Hindlimb muscle (tissue), 1 donor: ENCODE measurements around the gene HMG20A. TPM values are rescaled to one million over a fixed set of nuclear protein-coding genes. Genes with fewer than 3 reads are reported as not detected.
"Not testable (repeated sequence)": the region's sequence is repeated elsewhere in the genome, so short reads cannot be mapped to it uniquely, and the experiment has no call there.

Experiments used
- DNase-seq: peaks from one replicate; pipeline ENCODE4 v3.0.0-alpha.2; 2013
- polyA plus RNA-seq: library from polyadenylated mRNA; unstranded; fragments of 120-200 nt; gene quantifications from one replicate; pipeline ENCODE4 v1.2.1, GENCODE V29; 2013; ENCODE audit not compliant: insufficient read length

The HMG20A gene
- 51.4 TPM for polyA plus RNA-seq

GRCh38 chr15:77420610-77421369, at the start of gene HMG20A:
Gene HMG20A, plus strand, starts transcription at chr15:77420888. Its CDS starts 37,520 bp downstream, at chr15:77458408.
- DNase-seq: no peak

DNA sequence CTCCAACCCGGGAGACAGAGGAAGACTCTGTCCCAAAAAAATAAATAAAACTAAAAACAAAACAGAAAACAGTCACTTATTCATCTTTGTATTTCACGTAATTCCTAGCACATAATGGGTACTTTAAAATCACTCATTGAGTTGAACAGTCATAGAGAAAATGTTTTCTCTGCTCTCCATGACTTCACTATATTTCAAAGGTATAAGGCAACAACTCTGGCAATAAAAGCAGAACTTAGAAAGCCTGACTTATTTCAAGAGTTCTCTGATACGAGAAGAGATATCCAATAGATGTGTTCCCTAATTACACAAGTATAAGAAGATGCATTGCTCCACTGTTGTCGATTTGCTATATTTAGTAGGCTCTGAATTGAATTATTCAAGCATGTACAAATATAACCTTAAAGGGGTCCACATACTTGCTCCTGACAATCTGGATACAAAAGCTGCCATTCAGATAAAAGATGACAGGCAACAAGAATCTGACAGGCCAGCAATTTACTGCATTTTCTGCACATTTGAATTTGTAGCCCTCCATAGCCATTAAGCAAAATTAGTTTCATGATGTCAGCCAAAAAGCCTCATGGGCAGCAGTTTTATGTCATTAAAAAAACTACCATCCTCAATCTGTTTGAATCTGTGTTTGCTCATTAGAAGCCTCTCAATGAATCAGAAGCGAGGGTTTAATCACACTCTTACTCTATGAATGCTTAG, 48.7 kb upstream of the HMG20A start:
- no peak for DNase-seq

GRCh38 chr15:77373441-77373840, 47.2 kb upstream of the HMG20A start:
- no peak for DNase-seq

DNA sequence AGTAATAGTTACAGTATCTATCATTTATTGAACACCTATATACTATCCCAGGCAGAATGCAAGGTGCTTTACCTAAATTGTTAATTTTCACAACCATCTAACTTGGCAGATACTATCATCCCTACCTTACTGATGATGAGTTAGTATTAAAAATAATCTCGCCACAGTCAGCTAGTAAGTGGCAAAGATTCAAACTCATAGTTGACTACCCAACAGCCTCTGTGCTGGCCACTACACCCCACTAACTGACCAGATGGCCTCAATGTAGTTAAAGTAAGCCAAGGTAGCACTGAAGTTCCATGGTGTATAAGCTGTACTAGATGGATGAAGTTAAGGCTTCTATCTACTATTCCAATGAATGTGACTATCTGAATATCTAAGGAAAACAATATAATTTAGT, 45.6 kb upstream of the HMG20A start:
- no peak for DNase-seq

DNA sequence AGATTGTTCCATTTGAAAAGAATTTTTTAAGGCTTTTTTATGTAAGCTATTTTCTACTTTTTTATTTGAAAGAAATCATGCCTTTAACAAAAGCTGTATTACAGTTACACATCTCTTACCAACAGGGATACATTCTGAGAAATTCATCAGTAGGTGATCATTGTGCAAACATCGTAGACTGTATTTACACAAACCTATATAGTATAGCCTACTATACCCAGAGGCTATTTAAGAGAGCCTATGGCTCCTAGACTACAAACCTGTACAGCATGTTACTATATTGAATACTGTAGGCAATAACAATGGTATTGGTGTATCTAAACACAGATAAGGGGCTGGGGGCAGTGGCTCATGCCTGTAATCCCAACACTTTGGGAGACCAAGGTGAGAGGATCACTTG, 43.9 kb upstream of the HMG20A start:
- DNase-seq: no peak

DNA sequence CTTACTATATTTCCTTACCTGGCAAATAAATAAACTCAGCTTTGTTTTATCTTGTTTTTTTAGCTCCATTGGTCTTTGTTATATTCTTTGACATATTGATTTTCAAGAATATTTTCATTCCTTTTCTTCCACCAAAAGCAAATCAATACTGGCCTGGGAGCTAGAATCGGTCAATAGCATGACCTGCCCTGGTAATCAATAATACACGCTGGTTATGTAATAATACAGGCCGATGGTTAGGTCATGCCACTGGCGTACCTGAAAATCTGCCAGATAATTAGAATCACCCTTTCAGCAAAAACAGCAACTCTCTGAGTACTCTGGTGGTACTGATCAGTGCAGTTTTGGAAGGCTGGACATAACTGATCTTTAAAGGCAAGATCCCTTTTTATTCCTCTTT, 40.7 kb upstream of the HMG20A start:
- no peak for DNase-seq

DNA sequence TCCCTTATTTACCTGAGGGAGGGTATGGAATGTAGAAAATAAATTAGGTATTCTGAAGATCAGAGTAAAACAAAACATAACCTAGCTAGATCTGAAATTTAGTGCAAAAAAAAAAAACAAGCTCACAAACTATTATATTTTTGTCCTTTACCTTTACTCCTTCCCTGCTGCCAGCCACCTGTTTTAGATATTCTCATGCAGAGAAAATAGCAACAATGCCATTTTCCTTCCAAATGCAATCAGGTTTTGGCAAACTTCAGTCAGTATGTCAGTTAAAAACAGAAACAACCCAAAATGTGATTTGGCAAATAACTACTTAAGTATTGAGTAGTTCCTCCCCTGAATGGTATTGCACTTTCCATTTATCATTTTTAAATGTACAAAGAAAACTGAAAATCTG, 36.6 kb upstream of the HMG20A start:
- DNase-seq: no peak

DNA sequence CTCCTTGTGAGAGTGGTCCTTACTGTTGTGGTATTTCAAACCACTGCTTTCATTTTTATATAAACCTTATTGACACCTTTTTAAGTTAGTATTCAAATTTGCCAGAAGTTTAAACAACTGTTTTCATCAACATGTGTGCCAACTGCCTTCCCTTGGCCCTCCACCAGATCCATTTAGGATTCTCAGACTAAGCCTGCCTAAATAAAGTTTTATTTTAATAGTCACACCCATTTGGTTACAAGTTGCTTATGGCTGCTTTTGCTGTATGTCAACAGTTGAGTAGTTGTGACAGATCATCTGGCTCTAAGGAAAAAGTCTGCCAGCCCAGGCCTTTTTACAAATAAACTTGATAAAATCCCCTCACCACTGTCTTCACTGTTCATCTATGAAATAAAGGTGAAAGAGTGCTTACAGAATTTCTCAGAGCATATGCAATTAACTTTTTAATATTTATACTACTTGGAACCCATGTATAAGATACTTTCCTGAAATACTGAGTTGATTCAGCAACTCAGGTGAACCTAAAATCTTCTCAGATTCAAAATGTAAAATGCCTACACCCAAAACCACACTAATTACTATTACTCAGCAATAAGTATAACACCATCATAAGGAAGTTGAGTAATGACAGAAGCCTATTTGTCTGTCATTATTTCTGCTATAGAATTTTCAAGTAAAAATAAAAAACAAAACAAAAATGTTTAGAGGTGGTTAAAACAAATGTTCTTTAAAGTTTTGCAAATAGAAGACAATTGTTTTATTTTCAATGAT, 35.9 kb upstream of the HMG20A start:
- DNase-seq: no peak

GRCh38 chr15:77386626-77387025, 34.1 kb upstream of the HMG20A start:
- no peak for DNase-seq

GRCh38 chr15:77387365-77388105, 33.2 kb upstream of the HMG20A start:
- DNase-seq: no peak

DNA sequence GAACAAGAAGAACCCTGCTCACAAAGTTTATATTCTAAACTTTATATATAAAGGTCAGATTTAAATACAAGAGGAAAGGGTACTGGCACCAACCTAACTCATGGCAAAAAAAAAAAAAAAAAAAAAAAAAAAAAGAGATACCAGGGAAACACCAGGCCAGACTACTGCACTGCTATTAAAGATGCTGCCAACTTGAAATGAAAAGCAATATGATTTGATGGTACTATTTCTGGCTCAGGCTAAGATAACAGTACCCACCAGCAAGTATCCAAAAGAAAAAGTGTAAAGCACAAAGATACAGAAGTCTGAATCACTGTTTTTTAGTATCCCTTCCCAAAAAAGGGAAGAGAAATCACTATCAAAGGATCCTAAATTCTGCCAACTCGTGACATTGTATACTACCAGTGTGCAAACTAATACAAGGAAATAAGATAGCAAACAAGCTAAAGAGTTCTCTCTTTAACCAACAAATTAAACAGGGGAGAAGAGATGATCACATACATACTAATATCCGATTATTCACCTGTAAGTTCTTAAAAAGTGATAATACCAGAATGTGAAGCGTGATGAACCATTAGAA, 29.2 kb upstream of the HMG20A start:
- DNase-seq: no peak

DNA sequence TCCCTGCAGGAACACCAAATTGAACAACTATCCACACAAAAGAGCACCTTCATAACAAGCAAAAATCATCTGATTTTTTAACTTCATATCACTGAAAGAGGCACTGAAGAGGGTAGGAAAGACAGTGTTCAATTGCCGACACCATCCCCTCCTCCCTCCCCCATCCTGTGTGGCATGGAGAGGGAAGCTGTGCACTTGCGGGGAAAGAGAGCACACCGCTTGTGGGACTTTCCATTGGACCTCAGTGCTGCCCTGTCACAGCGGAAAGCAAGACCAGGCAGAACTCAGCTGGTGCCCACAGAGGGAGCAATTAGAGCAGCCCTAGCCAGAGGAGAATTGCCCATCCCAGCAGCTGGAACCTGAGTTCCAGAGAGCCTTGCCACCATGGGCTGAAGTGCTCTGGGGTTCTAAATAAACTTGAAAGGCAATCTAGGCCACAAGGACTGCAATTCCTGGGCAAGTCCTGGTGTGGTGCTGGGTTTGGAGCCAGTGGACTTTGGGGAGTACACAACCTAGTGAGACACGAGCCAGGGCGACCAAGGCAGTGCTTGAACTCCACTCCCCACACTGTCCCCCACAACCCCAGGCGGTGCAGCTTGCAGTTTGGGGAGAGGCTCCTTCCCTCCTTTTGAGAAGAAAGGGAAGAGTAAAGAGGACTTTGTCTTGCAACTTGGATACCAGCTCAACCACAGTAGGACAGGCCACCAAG, 27.8 kb upstream of the HMG20A start:
- DNase-seq: no peak

- no peak for DNase-seq
These were observed 27.2 kb upstream of the HMG20A start for GRCh38 chr15:77393471-77393840.

DNA sequence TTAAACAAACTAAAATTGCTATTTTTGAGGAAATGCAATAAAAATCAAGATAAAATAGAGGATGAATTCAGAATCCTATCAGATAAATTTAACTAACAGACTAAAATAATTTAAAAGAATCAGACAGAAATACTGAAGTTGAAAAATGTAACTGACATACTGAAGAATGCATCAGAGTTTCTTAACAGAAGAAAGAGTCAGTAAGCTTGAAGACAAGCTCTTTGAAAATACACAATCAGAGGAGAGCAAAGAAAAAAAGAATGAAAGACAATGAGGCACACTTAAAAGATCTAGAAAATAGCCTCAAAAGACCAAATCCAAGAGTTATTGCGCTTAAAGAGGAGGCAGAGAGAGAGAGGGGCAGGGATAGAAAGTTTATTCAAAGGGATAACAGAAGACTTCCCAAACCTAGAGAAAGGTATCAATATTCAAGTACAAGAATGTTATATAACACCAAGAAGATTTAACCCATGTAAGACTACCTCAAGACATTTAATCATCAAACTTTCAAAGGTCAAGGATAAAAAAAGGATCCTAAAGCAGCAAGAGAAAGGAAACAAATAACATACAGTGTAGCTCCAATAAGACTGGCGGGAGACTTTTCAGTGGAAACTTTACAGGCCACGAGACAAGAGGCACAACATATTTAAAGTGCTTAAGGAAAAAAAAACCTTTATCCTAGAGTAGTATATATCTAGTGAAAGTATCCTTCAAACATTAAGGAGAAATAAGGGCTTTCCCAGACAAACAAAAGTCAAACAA, 25.5 kb upstream of the HMG20A start:
- DNase-seq: no peak

- DNase-seq: no peak
These were observed 24.0 kb upstream of the HMG20A start for GRCh38 chr15:77396692-77397091.

DNA sequence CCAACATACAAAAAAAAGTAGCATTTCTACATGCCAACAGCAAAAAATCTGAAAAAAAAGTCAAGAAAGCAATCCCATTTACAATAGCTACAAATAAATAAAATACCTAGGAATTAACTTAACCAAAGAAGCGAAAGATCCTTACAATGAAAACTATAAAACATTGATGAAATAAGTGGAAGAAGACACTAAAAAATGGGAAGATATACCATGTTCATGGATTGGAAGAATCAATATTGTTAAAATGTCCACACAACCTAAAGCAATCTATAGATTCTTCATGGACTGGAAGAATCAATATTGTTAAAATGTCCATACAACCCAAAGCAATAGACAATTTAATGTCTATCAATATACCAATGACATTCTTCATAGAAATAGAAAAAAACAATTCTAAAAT, 21.8 kb upstream of the HMG20A start:
- no peak for DNase-seq

DNA sequence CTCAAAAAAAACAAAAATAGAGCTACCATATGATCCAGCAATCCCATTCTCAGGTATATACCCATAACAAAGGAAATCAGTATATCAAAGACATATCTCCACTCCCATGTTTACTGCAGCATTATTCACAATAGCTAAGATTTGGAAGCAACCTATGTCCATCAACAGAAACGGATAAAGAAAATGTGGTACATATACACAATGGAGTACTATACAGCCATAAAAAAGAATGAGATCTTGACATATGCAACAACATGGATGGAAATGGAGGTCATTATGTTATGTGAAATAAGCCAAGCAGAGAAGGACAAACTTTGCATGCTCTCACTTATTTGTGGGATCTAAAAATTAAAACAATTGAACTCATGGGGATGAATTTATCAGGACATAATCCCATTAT, 20.4 kb upstream of the HMG20A start:
- DNase-seq: no peak

DNA sequence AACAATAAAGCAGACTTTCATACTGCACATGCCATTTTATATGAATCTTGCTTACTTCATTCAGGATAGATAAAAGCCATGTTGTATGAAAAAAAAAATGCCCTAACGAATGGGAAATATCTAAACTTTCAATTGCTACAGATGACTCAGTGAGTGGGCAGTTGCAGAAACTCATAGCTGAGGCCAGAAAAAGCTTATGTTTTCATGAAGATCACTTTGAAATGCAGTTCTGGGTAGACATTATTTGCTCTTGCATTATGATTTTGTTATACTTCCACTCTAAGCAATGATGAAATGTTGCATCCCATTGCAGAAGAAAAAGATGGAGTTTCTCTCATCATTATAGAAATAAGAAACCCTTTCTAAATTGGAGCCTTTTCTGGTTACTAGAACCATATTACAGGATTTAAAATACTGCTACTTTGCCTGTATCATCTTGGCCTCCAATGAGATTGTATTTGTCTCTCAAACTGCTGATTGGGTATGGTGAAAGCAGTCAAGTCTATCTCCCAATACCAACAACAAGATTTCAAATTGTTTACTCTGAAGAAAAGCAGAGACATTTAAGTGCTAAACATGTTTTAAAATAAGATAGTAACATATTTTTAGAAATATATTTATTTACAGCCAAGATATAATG, 17.8 kb upstream of the HMG20A start:
- DNase-seq: no peak

DNA sequence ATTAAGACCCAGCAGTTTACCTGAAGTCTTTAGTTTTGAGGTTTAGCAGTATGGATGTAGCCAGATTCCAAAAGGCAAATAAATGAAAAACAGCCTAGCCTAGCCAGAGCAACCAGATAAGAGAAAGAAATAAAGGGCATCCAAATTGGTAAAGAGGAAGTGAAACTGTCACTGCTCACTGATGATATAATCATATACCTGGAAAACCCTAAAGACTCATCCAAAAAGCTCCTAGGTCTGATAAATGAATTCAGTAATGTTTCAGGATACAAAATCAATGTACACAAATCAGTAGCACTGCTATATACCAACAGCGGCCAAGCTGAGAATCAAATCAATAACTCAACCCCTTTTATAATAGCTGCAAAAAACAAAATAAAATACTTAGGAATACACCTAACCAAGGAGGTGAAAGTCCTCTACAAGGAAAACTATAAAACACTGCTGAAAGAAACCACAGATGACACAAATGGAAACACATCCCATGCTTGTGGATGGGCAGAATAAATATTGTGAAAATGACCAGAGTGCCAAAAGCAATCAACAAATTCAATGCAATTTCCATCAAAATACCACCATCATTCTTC, 14.4 kb upstream of the HMG20A start:
- not testable (repeated sequence) for DNase-seq

DNA sequence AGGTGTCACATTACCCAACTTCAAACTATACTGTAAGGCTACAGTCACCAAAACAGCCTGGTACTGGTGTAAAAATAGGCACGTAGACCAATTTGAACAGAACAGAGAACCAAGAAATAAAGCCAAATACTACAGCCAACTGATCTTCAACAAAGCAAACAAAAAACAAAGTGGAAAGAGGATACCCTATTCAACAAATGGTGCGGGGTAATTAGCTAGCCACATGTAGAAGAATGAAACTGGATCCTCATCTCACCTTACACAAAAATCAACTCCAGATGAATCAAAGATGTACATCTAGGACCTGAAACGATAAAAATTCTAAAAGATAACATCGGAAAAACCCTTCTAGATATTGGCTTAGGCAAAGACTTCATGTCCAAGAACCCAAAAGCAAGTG, 13.8 kb upstream of the HMG20A start:
- no peak for DNase-seq
